ENCODE results near the gene MGAT5B. TPM values are rescaled to one million over a fixed set of nuclear protein-coding genes. Genes with fewer than 3 reads are reported as not detected.

Gene MGAT5B
- total and polyA plus RNA-seq, 2 of the 13 experiments (the other 11 are each of a cell fraction or from before 2014, with no cell fraction given), result 0.07 to 0.13 TPM

DNA sequence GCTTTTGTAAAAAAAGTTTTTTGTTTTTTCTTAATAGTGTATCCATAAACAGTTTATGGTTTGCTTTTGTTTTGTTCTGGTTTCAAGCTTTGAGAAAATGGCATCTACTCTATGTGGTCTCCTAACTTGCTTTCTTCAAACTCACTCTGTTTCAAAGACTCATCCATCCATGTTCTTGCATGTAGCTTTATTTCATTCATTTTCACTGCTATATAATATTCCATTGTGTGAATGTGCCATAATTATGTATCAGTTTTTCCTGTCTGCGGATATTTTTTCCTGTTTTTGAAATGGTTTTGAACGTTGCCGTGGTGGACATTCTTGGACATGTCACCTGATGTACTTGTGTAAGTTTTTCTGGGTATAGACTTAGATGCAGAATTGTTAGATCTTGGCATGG, 39.1 kb downstream of the MGAT5B start (continued):
- TF ChIP-seq PRDM10 (CRISPR knock-in tag; IDR thresholded peaks at IDR 0.05; ENCODE audit: low read depth) (no peak), SMAD3 (CRISPR knock-in tag; IDR thresholded peaks at IDR 0.05) (no peak), ZNF230 (CRISPR knock-in tag; IDR thresholded peaks at IDR 0.05) (no peak), HINFP (CRISPR knock-in tag; IDR thresholded peaks at IDR 0.05; ENCODE audit: low read depth) (no peak)

GRCh38 chr17:76909971-76910760, 42.0 kb downstream of the MGAT5B start:
- in situ Hi-C loops (cut with HindIII; ENCODE audit: extremely low pct_ligation_motif_present, low pct_unique_long_range_greater_than_20kb), result no loop called here
- intact Hi-C loops (cut with micrococcal nuclease; ENCODE audit: unreplicated experiment), result no loop called here
- no peaks in the 10 kb centered on the region for H3K79me2 ChIP-seq (ENCODE audit: insufficient read depth, low read length)
- H2AFZ ChIP-seq (ENCODE audit: low read length), result no peak overlapping the region
- peaks cover 11% of the 10 kb centered on the region for H3K4me1 ChIP-seq (ENCODE audit: insufficient read depth, low read length)
- CTCF ChIA-PET (ENCODE audit: low intra/inter-chr PET ratio, low total read pairs), result no interaction called here
- DNase-seq (ENCODE audit: low spot score) (peak; percentile 32), ATAC-seq (peak; percentile 58), FAIRE-seq (no peak)
- no peak overlapping the region for H3K4me3 ChIP-seq (replicated peaks in 1 of 3; ENCODE audit: insufficient read depth in 1 of 3, low read depth in 2 of 3, low read length in 3 of 3)
- H3K9ac ChIP-seq (ENCODE audit: insufficient read depth, low read depth, low read length), result no peak overlapping the region
- POLR2A ChIA-PET, result no interaction called here
- no peaks in the 10 kb centered on the region for H3K9me3 ChIP-seq (ENCODE audit: low read length)
- WGBS (ENCODE audit: low lambda C conversion rate), result 27% methylated on average over 3 of the region's 13 CpGs
- no peak overlapping the region for H3K27ac ChIP-seq (ENCODE audit: extremely low read length, insufficient read depth, low read length)
- peaks cover 5 to 65% of the 10 kb centered on the region in 2 experiments for H3K27me3 ChIP-seq (ENCODE audit: control insufficient read depth in 1 of 2, insufficient read depth in 2 of 2, low read length in 2 of 2)
- no TSS peak for BruUV-seq (replicated peaks)
- H4K20me1 ChIP-seq (ENCODE audit: insufficient read depth, low read length), result peaks cover 11% of the 10 kb centered on the region; the same call in 1 of the 2 replicates
- no peak overlapping the region for H3K4me2 ChIP-seq (ENCODE audit: low read depth, low read length)
- no peaks in the 10 kb centered on the region for H3K36me3 ChIP-seq (replicated peaks in 1 of 2; ENCODE audit: control insufficient read depth in 1 of 2, insufficient read depth in 2 of 2, low read length in 2 of 2)
- TF ChIP-seq HMGXB3 (CRISPR knock-in tag; IDR thresholded peaks at IDR 0.05; ENCODE audit: borderline replicate concordance) (peak; percentile 73; the same call in 1 of the 2 replicates), KLF9 (CRISPR knock-in tag; IDR thresholded peaks at IDR 0.05; ENCODE audit: low read depth) (no peak), MTF1 (CRISPR knock-in tag; IDR thresholded peaks at IDR 0.05) (peak; percentile 74; the same call in 1 of the 2 replicates), MIXL1 (CRISPR knock-in tag; IDR thresholded peaks at IDR 0.05) (peak; percentile 69; the same call in 1 of the 2 replicates), RXRB (CRISPR knock-in tag; IDR thresholded peaks at IDR 0.05; ENCODE audit: borderline replicate concordance) (peak; percentile 41; the same call in 1 of the 2 replicates), ZNF580 (CRISPR knock-in tag; IDR thresholded peaks at IDR 0.05; ENCODE audit: borderline replicate concordance, low read depth) (peak; percentile 85; the same call in 1 of the 2 replicates)

All from HepG2 (cell line).